ENCODE data around the gene KCNMB2.

The KCNMB2 gene

DNA sequence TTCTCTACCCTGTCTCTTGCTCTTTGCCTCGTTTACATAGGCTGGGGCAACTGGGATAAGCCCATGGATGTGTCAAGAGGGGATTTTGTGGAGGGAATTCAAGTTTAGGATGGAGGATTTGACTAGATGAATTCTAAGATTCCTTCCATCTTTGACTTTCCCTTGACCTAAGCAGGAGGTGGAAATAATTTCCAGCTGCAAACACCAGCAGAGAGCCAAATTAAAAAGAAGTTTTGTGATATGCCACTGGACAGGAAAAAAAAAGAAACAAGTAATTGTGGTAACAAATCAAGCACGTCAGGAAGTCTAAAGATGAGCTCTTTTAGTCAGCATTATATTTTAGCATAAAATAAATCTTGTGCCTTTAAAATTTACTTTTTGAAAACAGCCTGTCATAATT, 49.8 kb downstream of the KCNMB2 start:
- Histone ChIP-seq H3K4me1 (ENCODE audit: control insufficient read depth, insufficient read depth, low read length) (no peaks in the 10 kb centered on the region), H3K9ac (ENCODE audit: low read length) (no peak overlapping the region), H3K27me3 (ENCODE audit: control insufficient read depth, insufficient read depth, low read length) (no peaks in the 10 kb centered on the region), H3K9me3 (ENCODE audit: control insufficient read depth, low read length) (no peaks in the 10 kb centered on the region), H3K36me3 (ENCODE audit: control insufficient read depth, insufficient read depth, low read length) (no peaks in the 10 kb centered on the region), H3K4me3 (ENCODE audit: low read length) (no peak overlapping the region)

DNA sequence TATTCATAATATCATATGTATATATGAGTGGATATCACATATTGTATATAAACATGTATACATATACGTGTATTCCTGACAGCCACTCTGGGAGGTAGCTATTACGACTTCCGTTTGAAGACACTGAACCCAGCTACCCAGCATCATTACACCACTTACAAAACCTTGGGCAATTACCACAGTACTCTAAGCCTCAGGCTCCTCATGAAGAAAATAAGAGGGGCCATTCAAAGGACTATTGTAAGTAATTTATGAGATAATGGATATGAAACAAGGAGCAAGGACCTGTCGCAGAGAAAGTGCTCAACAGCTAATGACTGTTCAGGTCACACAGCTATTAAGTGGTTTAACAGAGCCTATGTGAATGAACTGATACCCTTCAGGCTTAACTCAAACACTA, 52.4 kb downstream of the KCNMB2 start:
- H3K4me1 ChIP-seq (ENCODE audit: control insufficient read depth, insufficient read depth, low read length) = no peaks in the 10 kb centered on the region
- no peaks in the 10 kb centered on the region for H3K9me3 ChIP-seq (ENCODE audit: control insufficient read depth, low read length)
- H3K36me3 ChIP-seq (ENCODE audit: control insufficient read depth, insufficient read depth, low read length) = no peaks in the 10 kb centered on the region
- no peaks in the 10 kb centered on the region for H3K27me3 ChIP-seq (ENCODE audit: control insufficient read depth, insufficient read depth, low read length)
- H3K9ac ChIP-seq (ENCODE audit: low read length) = no peak overlapping the region
- no peak overlapping the region for H3K4me3 ChIP-seq (ENCODE audit: low read length)

DNA sequence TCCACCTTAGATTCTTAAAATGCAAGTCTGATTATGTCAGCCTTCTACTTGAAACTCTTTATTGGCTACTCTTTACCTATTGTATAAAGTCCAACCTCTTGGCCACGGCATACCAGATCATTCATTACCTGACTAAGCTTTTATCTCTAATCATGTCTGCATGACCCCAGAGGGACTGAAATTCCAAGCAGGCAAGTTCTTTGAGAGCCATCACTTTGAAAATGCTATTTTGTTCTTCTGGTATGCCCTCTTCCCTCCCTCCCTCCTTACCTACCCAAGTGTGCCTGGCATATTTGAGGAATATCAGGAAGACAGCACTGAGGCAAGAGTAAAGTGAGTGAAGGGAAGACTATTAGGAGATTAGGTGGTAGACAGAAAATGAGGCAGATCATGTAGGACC, 57.5 kb downstream of the KCNMB2 start:
- Histone ChIP-seq H3K9me3 (ENCODE audit: control insufficient read depth, low read length) (no peaks in the 10 kb centered on the region), H3K9ac (ENCODE audit: low read length) (no peak overlapping the region), H3K4me1 (ENCODE audit: control insufficient read depth, insufficient read depth, low read length) (no peaks in the 10 kb centered on the region), H3K36me3 (ENCODE audit: control insufficient read depth, insufficient read depth, low read length) (no peaks in the 10 kb centered on the region), H3K4me3 (ENCODE audit: low read length) (no peak overlapping the region), H3K27me3 (ENCODE audit: control insufficient read depth, insufficient read depth, low read length) (no peaks in the 10 kb centered on the region)

DNA sequence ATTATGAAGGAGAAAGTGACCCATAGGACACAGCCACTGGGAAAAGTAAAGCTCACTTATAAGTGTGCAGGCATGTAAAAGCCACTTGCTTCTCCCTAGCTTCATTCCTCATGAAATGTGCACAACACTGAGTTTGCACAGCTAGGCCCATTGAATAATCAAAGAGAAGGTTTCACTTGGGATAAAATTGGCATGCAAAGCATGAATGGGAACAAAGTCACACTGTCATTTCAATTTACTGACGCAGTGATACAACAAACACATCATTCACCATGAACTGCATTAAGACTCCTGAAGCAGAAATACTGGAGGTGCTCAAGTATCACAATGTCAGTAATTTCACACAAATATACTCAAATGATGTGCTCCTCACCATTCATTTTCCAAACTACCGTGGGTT, 61.1 kb downstream of the KCNMB2 start:
- Histone ChIP-seq H3K4me1 (ENCODE audit: control insufficient read depth, insufficient read depth, low read length) (no peaks in the 10 kb centered on the region), H3K27me3 (ENCODE audit: control insufficient read depth, insufficient read depth, low read length) (no peaks in the 10 kb centered on the region), H3K9me3 (ENCODE audit: control insufficient read depth, low read length) (no peaks in the 10 kb centered on the region), H3K36me3 (ENCODE audit: control insufficient read depth, insufficient read depth, low read length) (no peaks in the 10 kb centered on the region), H3K9ac (ENCODE audit: low read length) (no peak overlapping the region), H3K4me3 (ENCODE audit: low read length) (no peak overlapping the region)

DNA sequence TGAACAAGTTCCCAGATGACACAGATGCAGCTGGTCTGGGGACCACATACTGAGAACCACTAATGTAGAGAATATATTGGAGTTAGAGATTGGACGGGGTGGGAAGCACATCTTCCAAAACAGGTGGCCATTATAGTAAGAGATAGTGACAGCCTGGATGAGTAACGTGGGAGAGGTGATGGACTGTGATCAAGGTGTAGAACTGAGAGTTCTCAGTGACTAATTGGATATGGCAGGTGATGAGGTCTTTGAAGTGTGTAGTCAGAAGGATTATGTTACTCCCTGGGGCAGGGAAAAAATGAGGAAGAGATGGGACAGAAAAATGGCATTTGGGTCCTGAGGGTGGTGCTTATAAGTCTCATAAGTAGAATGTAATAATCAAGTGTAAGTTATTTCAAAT, 66.6 kb downstream of the KCNMB2 start:
- Histone ChIP-seq H3K36me3 (ENCODE audit: control insufficient read depth, insufficient read depth, low read length) (no peaks in the 10 kb centered on the region), H3K4me3 (ENCODE audit: low read length) (no peak overlapping the region), H3K4me1 (ENCODE audit: control insufficient read depth, insufficient read depth, low read length) (no peaks in the 10 kb centered on the region)

DNA sequence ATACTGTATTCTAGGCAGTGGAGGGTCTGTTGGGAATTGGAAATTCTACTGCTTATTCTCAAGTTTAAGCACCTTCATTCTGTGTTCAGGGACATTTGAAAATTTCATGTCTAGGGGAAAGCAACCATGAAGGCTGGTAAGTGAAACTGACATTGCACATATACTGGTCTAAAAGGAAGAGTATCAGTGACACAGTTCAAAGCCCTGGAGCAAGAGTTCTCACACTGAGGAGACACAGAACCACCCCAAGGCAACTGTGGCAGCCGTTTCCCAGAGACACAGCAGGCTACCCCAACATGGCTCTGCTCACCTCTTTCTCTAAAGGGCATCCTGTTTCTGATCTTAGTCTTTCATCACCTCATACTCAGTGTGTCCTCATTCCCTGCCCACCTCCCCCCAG, 67.5 kb downstream of the KCNMB2 start:
- Histone ChIP-seq H3K4me1 (ENCODE audit: control insufficient read depth, insufficient read depth, low read length) (no peaks in the 10 kb centered on the region), H3K27me3 (ENCODE audit: control insufficient read depth, insufficient read depth, low read length) (no peaks in the 10 kb centered on the region), H3K9me3 (ENCODE audit: control insufficient read depth, low read length) (no peaks in the 10 kb centered on the region), H3K9ac (ENCODE audit: low read length) (no peak overlapping the region), H3K36me3 (ENCODE audit: control insufficient read depth, insufficient read depth, low read length) (no peaks in the 10 kb centered on the region), H3K4me3 (ENCODE audit: low read length) (no peak overlapping the region)

More for the DNA sequence above, 66.6 kb downstream of the KCNMB2 start:
- H3K9ac ChIP-seq (ENCODE audit: low read length) = no peak overlapping the region
- H3K9me3 ChIP-seq (ENCODE audit: control insufficient read depth, low read length) = no peaks in the 10 kb centered on the region
- H3K27me3 ChIP-seq (ENCODE audit: control insufficient read depth, insufficient read depth, low read length) = no peaks in the 10 kb centered on the region

DNA sequence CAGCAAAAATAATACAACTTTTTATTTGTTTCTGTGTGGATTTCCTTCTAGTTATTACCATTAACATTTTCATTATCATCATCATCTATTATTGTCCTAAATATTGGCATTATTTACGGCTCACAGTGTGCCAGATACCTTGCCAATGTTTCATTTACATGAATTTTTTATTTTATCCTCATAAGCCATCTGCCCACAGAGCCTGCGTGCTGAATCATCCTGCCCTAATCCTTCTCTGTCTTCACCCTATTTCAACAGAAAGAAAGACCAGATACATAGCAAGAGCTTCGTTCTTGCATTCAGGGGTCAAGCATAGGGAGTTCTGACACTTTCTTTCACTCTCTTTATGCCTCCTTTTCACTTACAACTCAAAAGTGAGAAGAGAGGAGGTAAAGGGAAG, 82.0 kb downstream of the KCNMB2 start:
- Histone ChIP-seq H3K4me1 (ENCODE audit: control insufficient read depth, insufficient read depth, low read length) (no peaks in the 10 kb centered on the region), H3K27me3 (ENCODE audit: control insufficient read depth, insufficient read depth, low read length) (no peaks in the 10 kb centered on the region), H3K36me3 (ENCODE audit: control insufficient read depth, insufficient read depth, low read length) (no peaks in the 10 kb centered on the region), H3K4me3 (ENCODE audit: low read length) (no peak overlapping the region), H3K9ac (ENCODE audit: low read length) (no peak overlapping the region), H3K9me3 (ENCODE audit: control insufficient read depth, low read length) (no peaks in the 10 kb centered on the region)

DNA sequence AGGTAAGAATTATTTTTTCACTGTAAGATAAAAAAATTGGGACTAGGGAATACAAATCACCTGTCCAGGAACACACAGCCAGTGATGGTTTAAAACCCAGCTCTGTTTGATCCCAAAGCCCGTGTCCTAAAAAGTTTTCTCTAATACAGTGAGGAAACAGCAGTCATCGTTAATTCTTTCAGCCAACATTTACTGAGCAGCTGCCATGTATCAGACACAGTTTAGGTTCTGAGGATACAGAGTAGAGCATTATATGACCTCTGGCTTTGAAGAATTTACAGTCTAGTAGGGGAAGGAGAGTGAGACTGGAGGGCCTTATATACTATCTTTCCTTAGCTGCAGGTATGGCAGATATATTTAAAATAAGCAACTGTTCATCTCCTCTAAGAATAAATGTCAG, 82.7 kb downstream of the KCNMB2 start:
- H3K36me3 ChIP-seq (ENCODE audit: control insufficient read depth, insufficient read depth, low read length) = no peaks in the 10 kb centered on the region
- no peaks in the 10 kb centered on the region for H3K4me1 ChIP-seq (ENCODE audit: control insufficient read depth, insufficient read depth, low read length)
- H3K4me3 ChIP-seq (ENCODE audit: low read length) = no peak overlapping the region
- no peaks in the 10 kb centered on the region for H3K27me3 ChIP-seq (ENCODE audit: control insufficient read depth, insufficient read depth, low read length)
- H3K9me3 ChIP-seq (ENCODE audit: control insufficient read depth, low read length) = no peaks in the 10 kb centered on the region
- no peak overlapping the region for H3K9ac ChIP-seq (ENCODE audit: low read length)

DNA sequence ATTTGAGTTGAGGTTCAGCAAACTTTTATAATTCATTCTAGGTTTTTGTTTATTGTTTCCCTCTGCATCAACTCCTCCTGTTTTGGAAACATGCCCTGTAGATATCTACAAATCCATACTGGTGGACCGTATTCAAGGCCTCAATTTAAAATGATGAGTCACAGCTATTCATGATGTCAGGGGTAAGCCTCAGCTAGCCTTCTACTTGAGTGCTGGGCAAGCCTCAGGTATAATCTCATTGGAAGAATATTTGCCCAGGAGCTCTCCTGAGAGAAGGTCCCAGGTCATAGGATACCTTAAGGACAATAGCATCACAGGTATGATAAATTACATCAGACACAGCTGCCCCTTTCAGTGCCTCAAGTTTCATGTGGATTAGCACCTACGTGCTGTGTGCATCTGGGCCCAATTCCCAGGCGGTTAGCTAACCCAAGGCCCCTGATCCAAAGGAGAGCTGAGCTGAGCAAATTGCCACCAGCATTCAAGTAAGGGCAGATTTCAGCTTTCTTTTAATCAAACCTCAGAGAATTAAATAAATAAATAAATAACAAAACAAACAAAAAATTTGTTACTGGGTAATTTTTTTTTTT, 87.5 kb downstream of the KCNMB2 start:
- no peak overlapping the region for H3K4me3 ChIP-seq (ENCODE audit: low read length)
- H3K27me3 ChIP-seq (ENCODE audit: control insufficient read depth, insufficient read depth, low read length) = no peaks in the 10 kb centered on the region
- H3K9ac ChIP-seq (ENCODE audit: low read length) = no peak overlapping the region
- no peaks in the 10 kb centered on the region for H3K9me3 ChIP-seq (ENCODE audit: control insufficient read depth, low read length)
- H3K4me1 ChIP-seq (ENCODE audit: control insufficient read depth, insufficient read depth, low read length) = no peaks in the 10 kb centered on the region
- no peaks in the 10 kb centered on the region for H3K36me3 ChIP-seq (ENCODE audit: control insufficient read depth, insufficient read depth, low read length)

DNA sequence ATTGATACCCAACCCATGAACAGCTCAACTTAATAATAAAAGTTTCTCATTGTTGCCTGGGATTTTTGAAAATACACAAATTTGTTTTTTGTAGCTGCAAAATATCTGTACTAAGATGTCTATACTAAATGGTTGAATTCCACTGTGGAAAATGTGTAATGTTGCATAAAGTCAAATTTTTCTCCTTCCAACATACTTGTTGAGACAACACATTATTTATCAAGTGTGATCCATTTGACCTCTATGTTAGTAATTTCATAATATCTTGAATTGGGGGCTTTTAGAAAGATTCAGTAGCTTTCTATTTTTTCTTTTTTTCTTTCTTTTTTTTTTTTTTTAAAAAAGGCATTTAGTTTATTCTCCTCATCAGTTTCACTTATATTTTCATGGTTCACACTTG, 88.0 kb downstream of the KCNMB2 start:
- no peaks in the 10 kb centered on the region for H3K36me3 ChIP-seq (ENCODE audit: control insufficient read depth, insufficient read depth, low read length)
- H3K9me3 ChIP-seq (ENCODE audit: control insufficient read depth, low read length) = no peaks in the 10 kb centered on the region
- no peaks in the 10 kb centered on the region for H3K27me3 ChIP-seq (ENCODE audit: control insufficient read depth, insufficient read depth, low read length)
- no peaks in the 10 kb centered on the region for H3K4me1 ChIP-seq (ENCODE audit: control insufficient read depth, insufficient read depth, low read length)
- H3K9ac ChIP-seq (ENCODE audit: low read length) = no peak overlapping the region
- no peak overlapping the region for H3K4me3 ChIP-seq (ENCODE audit: low read length)

DNA sequence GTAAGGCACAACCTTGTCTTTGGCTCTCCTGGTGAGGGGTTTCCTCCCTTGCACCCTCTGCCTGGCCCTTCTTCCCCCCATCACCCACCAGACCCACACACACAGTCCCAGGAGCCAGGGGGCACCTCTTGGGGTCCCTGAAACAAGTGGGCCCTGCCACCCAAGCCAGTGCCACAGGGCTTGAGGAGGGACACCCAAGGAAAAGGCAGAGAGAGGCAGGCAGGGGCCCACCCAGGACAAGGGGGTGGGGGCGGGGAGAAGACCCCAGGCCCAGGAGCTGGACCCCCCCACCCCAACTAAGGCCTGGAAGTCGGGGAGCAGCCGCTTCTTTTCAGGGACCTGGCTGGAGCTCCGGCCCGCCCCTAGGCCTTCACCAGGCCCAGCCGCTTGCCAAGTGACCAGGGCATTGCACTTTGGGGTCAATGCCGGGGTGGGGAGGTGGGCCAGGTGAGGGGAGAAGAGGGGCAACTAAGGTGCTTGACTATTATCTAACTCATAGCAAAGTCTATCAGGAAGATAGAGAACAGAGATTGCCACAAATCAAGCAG, 88.9 kb downstream of the KCNMB2 start:
- H3K4me1 ChIP-seq (ENCODE audit: control insufficient read depth, insufficient read depth, low read length) = no peaks in the 10 kb centered on the region
- no peak overlapping the region for H3K4me3 ChIP-seq (ENCODE audit: low read length)
- H3K36me3 ChIP-seq (ENCODE audit: control insufficient read depth, insufficient read depth, low read length) = no peaks in the 10 kb centered on the region
- no peaks in the 10 kb centered on the region for H3K27me3 ChIP-seq (ENCODE audit: control insufficient read depth, insufficient read depth, low read length)
- H3K9ac ChIP-seq (ENCODE audit: low read length) = no peak overlapping the region
- H3K9me3 ChIP-seq (ENCODE audit: control insufficient read depth, low read length) = no peaks in the 10 kb centered on the region

DNA sequence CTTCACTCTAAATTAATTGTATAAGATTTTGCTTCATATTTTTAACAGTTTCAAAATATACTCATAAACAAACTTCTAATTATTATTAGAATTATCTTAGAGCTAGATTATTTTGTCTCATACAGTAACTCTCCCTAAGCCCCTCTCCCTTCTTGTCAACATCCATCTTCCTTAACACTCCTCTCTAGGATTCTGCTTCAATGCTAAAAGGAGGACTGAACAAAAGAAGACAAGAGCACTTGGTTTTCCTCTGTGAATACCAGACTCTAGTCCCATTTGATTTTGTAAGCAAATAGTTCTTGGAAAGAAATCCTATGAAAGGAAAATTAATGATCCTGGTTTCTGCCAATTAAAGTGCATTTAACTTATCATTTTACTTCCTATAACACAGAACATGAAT, 91.8 kb downstream of the KCNMB2 start:
- no peak overlapping the region for H3K9ac ChIP-seq (ENCODE audit: low read length)
- H3K4me3 ChIP-seq (ENCODE audit: low read length) = no peak overlapping the region
- no peaks in the 10 kb centered on the region for H3K9me3 ChIP-seq (ENCODE audit: control insufficient read depth, low read length)
- no peaks in the 10 kb centered on the region for H3K36me3 ChIP-seq (ENCODE audit: control insufficient read depth, insufficient read depth, low read length)
- no peaks in the 10 kb centered on the region for H3K4me1 ChIP-seq (ENCODE audit: control insufficient read depth, insufficient read depth, low read length)
- H3K27me3 ChIP-seq (ENCODE audit: control insufficient read depth, insufficient read depth, low read length) = no peaks in the 10 kb centered on the region

Measured in mucosa of stomach (tissue), 1 donor.